GM12878 (cell line): ENCODE data around the gene EMID1.

Experiments
- BHLHE40 ChIP-seq, 2 experiments: fragments of 450-650 bp in 1 of 2; IDR thresholded peaks; 2 replicates each; pipeline ENCODE4 v1.6.1; 2011 to 2017; ENCODE audit warnings: low read depth in 2 of 2, borderline replicate concordance in 1 of 2, improper control_type of control experiment in 1 of 2, low read length in 1 of 2, mild to moderate bottlenecking in 1 of 2
- CBFB ChIP-seq: IDR thresholded peaks from 2 replicates; pipeline ENCODE4 v1.6.1; 2016; ENCODE audit warnings: antibody characterized with exemption, low read depth
- EZH2 ChIP-seq: IDR thresholded peaks from 2 replicates; pipeline ENCODE4 v1.6.1; 2012; ENCODE audit warnings: low read depth, mild to moderate bottlenecking, control low read depth, inconsistent platforms, low read length, borderline replicate concordance; ENCODE audit not compliant: control insufficient read depth
- MYC ChIP-seq: IDR thresholded peaks from 2 replicates; pipeline ENCODE4 v1.6.1; 2011; ENCODE audit warnings: mild to moderate bottlenecking, low read length, moderate library complexity, inconsistent platforms; ENCODE audit not compliant: insufficient read depth, insufficient replicate concordance, insufficient read length, severe bottlenecking
- NFIC ChIP-seq: IDR thresholded peaks from 2 replicates; pipeline ENCODE4 v1.6.1; 2012; ENCODE audit warnings: low read depth, mild to moderate bottlenecking, inconsistent platforms, low read length, moderate library complexity
- POLR2A ChIP-seq: IDR thresholded peaks from 2 replicates; pipeline ENCODE4 v1.6.1; 2011; ENCODE audit warnings: low read depth, mild to moderate bottlenecking, low read length
- SREBF1 ChIP-seq: IDR thresholded peaks from 2 replicates; pipeline ENCODE4 v1.6.1; 2012; ENCODE audit warnings: mild to moderate bottlenecking, low read length
- ZNF24 ChIP-seq: fragments of 450-650 bp; IDR thresholded peaks from 2 replicates; pipeline ENCODE4 v1.6.1; 2017; ENCODE audit warnings: antibody characterized with exemption, mild to moderate bottlenecking
- ZNF274 ChIP-seq: IDR thresholded peaks from one replicate; pipeline ENCODE4 v1.8.0; 2011; ENCODE audit not compliant: insufficient read length, insufficient read depth
- TF ChIP-seq, protein P1 (sequence below): fragments of 150-350 bp; IDR thresholded peaks from 2 replicates; pipeline ENCODE4 v1.6.1; 2016; ENCODE audit warnings: low read depth, low read length
- TF ChIP-seq, protein P2 (sequence below): IDR thresholded peaks from 2 replicates; pipeline ENCODE4 v1.6.1; 2011; ENCODE audit warnings: low read depth, low read length, improper control_type of control experiment, borderline replicate concordance
- TF ChIP-seq, protein P3 (sequence below): IDR thresholded peaks from 2 replicates; pipeline ENCODE4 v1.6.1; 2012; ENCODE audit warnings: low read depth, low read length, improper control_type of control experiment
- TF ChIP-seq, protein P4 (sequence below), 3 experiments: IDR thresholded peaks in 2 of 3; conservative IDR thresholded peaks in 1 of 3; 2 replicates each; pipeline ENCODE4 v1.5.1; 2011; ENCODE audit warnings: low read depth in 3 of 3, low read length in 3 of 3, mild to moderate bottlenecking in 3 of 3, control low read depth in 2 of 3, moderate library complexity in 2 of 3, inconsistent platforms in 1 of 3, mixed read lengths in 1 of 3; ENCODE audit not compliant: control insufficient read depth in 2 of 3, insufficient read depth in 1 of 3; ENCODE audit errors: extremely low read depth in 1 of 3
- TF ChIP-seq, protein P5 (sequence below): IDR thresholded peaks from 2 replicates; pipeline ENCODE4 v1.6.1; 2012; ENCODE audit warnings: mild to moderate bottlenecking, low read depth, low read length

DNA sequence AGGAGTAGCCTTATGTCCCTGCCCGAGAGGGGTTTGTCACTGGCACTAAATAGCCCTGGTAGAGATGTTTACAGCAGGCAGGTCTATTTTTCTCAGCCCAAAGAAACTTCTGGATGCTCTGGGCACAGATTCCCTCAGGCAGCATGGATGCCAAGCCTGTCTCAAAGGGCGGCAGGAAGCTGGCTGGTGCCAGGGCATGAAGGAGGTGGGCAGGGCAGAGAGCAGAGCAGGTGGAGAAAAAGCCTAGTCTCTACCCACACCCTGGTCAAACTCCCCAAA is 96.6 kb downstream of the EMID1 start:
- TF ChIP-seq SREBF1 (no peak), CBFB (no peak), POLR2A (no peak), BHLHE40 (IDR thresholded peaks at IDR 0.05; ENCODE audit: borderline replicate concordance in 1 of 2, low read depth in 2 of 2, low read length in 1 of 2) (no peak), ZNF24 (no peak), NFIC (no peak), MYC (no peak), EZH2 (no peak), ZNF274 (no peak)
- TF ChIP-seq, protein P1, sequence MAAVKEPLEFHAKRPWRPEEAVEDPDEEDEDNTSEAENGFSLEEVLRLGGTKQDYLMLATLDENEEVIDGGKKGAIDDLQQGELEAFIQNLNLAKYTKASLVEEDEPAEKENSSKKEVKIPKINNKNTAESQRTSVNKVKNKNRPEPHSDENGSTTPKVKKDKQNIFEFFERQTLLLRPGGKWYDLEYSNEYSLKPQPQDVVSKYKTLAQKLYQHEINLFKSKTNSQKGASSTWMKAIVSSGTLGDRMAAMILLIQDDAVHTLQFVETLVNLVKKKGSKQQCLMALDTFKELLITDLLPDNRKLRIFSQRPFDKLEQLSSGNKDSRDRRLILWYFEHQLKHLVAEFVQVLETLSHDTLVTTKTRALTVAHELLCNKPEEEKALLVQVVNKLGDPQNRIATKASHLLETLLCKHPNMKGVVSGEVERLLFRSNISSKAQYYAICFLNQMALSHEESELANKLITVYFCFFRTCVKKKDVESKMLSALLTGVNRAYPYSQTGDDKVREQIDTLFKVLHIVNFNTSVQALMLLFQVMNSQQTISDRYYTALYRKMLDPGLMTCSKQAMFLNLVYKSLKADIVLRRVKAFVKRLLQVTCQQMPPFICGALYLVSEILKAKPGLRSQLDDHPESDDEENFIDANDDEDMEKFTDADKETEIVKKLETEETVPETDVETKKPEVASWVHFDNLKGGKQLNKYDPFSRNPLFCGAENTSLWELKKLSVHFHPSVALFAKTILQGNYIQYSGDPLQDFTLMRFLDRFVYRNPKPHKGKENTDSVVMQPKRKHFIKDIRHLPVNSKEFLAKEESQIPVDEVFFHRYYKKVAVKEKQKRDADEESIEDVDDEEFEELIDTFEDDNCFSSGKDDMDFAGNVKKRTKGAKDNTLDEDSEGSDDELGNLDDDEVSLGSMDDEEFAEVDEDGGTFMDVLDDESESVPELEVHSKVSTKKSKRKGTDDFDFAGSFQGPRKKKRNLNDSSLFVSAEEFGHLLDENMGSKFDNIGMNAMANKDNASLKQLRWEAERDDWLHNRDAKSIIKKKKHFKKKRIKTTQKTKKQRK: no peak
- TF ChIP-seq, protein P2, sequence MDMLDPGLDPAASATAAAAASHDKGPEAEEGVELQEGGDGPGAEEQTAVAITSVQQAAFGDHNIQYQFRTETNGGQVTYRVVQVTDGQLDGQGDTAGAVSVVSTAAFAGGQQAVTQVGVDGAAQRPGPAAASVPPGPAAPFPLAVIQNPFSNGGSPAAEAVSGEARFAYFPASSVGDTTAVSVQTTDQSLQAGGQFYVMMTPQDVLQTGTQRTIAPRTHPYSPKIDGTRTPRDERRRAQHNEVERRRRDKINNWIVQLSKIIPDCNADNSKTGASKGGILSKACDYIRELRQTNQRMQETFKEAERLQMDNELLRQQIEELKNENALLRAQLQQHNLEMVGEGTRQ: no peak
- TF ChIP-seq, protein P3, sequence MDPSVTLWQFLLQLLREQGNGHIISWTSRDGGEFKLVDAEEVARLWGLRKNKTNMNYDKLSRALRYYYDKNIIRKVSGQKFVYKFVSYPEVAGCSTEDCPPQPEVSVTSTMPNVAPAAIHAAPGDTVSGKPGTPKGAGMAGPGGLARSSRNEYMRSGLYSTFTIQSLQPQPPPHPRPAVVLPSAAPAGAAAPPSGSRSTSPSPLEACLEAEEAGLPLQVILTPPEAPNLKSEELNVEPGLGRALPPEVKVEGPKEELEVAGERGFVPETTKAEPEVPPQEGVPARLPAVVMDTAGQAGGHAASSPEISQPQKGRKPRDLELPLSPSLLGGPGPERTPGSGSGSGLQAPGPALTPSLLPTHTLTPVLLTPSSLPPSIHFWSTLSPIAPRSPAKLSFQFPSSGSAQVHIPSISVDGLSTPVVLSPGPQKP: no peak
- TF ChIP-seq, protein P4, sequence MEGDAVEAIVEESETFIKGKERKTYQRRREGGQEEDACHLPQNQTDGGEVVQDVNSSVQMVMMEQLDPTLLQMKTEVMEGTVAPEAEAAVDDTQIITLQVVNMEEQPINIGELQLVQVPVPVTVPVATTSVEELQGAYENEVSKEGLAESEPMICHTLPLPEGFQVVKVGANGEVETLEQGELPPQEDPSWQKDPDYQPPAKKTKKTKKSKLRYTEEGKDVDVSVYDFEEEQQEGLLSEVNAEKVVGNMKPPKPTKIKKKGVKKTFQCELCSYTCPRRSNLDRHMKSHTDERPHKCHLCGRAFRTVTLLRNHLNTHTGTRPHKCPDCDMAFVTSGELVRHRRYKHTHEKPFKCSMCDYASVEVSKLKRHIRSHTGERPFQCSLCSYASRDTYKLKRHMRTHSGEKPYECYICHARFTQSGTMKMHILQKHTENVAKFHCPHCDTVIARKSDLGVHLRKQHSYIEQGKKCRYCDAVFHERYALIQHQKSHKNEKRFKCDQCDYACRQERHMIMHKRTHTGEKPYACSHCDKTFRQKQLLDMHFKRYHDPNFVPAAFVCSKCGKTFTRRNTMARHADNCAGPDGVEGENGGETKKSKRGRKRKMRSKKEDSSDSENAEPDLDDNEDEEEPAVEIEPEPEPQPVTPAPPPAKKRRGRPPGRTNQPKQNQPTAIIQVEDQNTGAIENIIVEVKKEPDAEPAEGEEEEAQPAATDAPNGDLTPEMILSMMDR (IDR thresholded peaks at IDR 0.05 in 2 of 3, conservative IDR thresholded peaks at IDR 0.05 in 1 of 3; ENCODE audit: control insufficient read depth in 2 of 3, extremely low read depth in 1 of 3, insufficient read depth in 1 of 3, low read depth in 3 of 3, low read length in 3 of 3): no peak
- TF ChIP-seq, protein P5, sequence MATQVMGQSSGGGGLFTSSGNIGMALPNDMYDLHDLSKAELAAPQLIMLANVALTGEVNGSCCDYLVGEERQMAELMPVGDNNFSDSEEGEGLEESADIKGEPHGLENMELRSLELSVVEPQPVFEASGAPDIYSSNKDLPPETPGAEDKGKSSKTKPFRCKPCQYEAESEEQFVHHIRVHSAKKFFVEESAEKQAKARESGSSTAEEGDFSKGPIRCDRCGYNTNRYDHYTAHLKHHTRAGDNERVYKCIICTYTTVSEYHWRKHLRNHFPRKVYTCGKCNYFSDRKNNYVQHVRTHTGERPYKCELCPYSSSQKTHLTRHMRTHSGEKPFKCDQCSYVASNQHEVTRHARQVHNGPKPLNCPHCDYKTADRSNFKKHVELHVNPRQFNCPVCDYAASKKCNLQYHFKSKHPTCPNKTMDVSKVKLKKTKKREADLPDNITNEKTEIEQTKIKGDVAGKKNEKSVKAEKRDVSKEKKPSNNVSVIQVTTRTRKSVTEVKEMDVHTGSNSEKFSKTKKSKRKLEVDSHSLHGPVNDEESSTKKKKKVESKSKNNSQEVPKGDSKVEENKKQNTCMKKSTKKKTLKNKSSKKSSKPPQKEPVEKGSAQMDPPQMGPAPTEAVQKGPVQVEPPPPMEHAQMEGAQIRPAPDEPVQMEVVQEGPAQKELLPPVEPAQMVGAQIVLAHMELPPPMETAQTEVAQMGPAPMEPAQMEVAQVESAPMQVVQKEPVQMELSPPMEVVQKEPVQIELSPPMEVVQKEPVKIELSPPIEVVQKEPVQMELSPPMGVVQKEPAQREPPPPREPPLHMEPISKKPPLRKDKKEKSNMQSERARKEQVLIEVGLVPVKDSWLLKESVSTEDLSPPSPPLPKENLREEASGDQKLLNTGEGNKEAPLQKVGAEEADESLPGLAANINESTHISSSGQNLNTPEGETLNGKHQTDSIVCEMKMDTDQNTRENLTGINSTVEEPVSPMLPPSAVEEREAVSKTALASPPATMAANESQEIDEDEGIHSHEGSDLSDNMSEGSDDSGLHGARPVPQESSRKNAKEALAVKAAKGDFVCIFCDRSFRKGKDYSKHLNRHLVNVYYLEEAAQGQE: no peak
